ENCODE measurements around the gene PTPRD.

PTPRD gene

GRCh38 chr9:10052916-10053315, 559.9 kb downstream of the PTPRD start:
- DNase-seq (ENCODE audit: low spot score) = no peak

DNA sequence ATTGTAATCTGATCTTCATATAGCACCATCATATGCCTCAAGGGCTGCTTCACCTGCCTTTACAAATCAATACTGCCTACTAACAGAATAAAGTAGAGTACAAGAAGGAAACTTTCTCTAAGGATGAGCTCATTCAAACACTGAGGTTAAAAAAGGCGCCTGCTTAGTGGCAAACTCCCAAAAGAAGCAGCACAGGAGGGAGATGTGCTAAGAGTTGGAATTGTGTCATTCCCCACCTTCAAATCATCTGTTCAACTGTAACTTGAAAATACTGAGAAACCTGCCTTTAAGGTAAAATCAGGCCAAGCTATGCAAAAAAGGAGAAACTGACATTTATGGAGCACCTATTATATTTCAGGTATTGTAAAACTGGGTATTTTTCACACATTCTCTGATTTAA, 560.6 kb downstream of the PTPRD start:
- no peak for DNase-seq (ENCODE audit: low spot score)

GRCh38 chr9:10050016-10050415, 562.8 kb downstream of the PTPRD start:
- no peak for DNase-seq (ENCODE audit: low spot score)

DNA sequence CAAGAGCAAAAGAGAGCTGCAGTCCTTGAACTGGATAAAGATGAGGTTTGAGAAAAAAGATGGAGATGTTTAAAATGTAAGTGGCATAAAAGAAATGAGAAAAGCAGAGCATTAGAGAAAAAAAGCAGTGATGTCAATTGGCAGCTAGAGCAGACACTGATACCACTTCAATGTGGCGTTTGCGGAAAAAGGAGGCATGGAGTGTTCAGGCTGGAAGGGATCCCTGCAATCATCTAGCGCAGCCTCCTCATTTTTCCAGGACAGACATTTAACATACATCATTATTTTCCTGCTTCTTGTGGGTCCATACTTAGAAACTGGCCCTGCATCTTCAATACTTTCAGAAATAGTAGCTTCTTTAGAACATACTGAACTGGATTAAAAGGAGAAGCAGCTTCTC, 563.8 kb downstream of the PTPRD start:
- no peak for DNase-seq (ENCODE audit: low spot score)

DNA sequence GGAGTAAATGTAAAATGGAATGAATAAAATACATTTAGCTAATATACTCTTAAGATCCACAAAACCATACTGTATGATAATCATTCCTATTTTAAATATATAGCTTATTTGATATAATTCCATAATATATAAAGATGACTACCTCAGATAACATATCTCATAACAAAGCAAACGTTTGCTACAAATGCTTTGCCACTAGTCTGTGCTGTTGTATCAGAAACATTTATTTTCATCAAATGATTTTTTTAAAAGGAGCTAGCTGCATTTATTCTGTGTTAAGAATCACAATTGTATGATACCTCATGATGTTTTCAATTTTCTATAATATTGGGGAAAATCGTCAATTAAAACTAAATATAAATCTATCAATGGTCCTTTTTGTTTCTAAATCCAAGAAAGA, 567.2 kb downstream of the PTPRD start:
- no peak for DNase-seq (ENCODE audit: low spot score)

DNA sequence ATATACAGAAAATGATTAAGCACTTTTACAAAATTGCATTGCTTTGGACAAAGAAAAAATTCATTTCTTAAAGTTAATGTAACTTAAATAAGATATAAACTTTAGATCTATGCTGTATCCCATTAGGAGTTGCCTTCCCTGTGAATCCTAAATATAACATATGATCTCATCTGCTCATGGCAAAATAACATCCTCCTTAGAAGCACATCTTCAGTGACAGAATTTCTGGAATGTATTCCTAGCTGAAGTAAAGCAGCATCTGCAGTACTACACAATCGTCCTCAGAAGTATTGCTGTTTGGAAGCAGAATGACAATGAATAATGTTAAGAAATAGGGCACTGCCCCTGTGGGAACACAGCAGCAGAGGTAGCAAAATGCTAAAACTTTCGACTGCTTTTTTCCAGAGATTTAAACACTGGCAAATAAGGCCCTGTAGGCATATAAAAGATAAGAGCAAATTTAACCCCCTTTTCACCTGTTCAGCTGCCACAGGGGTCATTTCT, 571.0 kb downstream of the PTPRD start:
- no peak for DNase-seq (ENCODE audit: low spot score)

- no peak for DNase-seq (ENCODE audit: low spot score)
These were observed 576.7 kb downstream of the PTPRD start for GRCh38 chr9:10036095-10036494.

DNA sequence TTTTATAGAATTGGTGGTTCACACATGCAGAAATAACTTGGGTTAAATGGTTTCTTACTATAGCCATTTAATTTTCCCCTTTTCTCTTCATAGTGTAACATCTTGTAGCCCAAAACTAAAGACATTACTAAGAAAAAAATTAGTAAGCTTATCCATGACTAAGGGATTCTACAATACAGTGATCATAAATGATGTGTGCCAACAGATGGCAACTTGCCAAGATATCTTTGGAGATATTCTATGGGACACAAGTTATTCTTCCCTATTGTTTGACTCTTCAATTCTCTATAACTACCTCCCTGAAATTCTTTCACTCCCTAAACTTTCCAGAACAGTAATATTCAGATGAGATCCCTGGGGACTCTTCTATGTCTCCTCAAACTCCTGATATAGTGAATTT, 580.6 kb downstream of the PTPRD start:
- DNase-seq (ENCODE audit: low spot score) = no peak

- DNase-seq (ENCODE audit: low spot score) = no peak
These were observed 586.3 kb downstream of the PTPRD start for GRCh38 chr9:10026443-10026984.

- no peak for DNase-seq (ENCODE audit: low spot score)
These were observed 597.0 kb downstream of the PTPRD start for GRCh38 chr9:10015755-10016154.

GRCh38 chr9:10014889-10015288, 597.9 kb downstream of the PTPRD start:
- no peak for DNase-seq (ENCODE audit: low spot score)

DNA sequence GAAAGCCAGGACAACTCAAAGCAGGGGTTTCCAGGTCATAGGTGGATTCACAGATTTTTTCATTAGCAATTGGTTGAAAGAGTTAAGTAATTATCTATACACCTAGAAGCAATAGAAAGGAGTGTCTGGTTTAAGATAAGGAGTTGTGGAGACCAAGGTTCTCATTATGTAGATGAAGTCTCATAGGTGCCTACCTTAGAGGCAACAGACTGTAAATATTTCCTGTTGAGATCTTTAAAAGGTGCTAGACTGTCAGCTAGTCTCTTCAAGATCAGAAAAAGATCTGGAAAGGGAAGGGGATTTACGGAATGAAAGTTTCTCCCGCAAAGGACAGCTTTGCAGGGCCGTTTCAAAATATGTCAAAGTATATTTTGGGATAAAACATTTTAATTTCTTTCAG, 603.4 kb downstream of the PTPRD start:
- no peak for DNase-seq (ENCODE audit: low spot score)

GRCh38 chr9:10008101-10008799, 604.6 kb downstream of the PTPRD start:
- DNase-seq (ENCODE audit: low spot score) = no peak

DNA sequence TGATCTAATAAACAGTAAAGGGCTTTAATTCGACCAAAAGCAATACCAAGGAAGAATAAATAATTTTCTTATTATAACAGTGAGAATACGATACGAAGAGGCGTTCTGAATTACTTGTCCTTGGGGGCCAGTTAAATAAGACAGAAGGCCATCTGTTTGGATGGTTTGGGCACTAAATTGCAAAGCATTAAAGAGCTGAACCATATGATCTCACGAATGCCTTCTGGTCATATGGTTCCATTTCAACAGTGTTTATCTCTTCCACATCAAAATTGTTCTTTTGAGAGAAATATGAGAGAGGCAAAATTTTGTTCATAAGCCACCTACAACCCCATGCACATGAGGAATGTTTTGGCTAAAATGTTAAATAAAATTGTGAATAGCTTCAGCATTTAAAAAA, 605.4 kb downstream of the PTPRD start:
- DNase-seq (ENCODE audit: low spot score) = no peak

DNA sequence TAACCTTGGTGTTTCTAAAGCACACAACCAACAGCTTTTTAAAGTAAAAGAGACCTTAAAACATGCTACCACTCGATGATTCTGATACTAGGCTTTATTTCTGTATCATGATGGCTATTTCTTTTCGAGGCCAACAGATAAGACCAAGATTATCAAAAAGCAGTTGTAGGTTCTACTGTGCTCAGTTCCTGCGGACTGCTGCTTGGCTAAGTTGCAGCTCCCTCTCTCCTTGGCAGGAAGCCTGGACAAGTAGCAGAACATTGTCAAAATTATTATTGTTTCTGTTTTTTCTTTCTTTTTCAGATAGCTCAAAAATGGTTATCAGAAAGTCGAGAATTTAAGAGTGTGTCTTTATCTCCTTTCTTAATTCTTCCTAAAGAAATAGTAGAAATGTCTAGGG, 607.6 kb downstream of the PTPRD start:
- no peak for DNase-seq (ENCODE audit: low spot score)

GRCh38 chr9:10003047-10003446, 609.8 kb downstream of the PTPRD start:
- DNase-seq (ENCODE audit: low spot score) = no peak

DNA sequence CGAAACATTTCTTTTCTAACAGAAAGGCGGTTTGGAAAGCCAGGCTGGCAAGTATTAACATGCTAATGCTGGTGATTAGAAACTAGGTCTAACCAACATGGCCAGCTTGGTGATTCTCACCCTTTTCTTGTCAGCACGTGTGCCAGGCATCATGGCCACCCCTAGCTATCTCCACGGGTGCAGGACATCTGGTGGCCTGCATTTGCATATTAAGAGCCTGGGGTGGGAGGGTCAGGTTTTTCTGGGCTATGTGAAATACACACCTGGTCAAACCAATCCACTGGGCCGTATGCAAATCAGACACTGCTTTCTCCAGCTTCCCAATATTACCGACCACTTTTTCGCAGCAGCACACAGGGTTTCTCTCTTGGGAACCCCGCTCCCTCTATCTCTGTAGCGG, 612.1 kb downstream of the PTPRD start:
- DNase-seq (ENCODE audit: low spot score) = no peak

DNA sequence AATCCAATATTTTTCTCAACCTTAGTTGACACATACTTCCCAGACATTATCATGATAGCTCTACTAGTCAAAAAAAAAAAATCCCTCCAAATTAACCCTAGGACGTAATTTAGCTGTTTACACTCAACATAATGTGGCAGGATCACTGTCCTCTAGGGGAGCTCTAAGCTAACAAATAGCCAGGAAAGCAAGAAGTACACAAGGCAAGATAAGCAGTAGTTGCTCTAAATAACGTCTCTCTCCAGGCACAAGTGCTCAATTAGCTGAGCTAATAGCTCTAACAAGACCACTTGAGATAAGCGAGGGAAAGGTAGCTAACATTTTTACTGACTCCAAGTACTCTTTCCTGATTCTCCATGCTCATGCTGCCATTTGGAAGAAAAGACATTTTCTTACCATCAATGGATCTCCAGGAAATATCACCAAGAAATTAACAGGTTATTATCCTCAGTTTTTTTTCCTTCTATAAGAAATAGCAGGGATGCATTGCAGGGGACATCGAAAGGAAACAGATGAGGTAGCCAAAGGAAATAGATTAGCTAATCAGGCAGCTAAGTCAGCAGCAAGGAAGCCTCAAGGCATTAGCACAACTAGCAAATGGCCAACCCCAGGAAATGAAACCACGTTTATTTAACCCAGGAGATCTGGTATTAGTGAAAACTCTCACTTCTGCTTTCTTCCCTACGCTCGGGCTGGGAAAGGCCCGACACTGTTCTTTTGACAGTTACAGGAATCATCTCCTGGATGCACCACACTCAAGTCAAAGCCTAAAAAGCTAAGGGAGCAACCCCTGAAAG, 614.1 kb downstream of the PTPRD start:
- DNase-seq (ENCODE audit: low spot score) = no peak

GRCh38 chr9:9997585-9997984, 615.2 kb downstream of the PTPRD start:
- DNase-seq (ENCODE audit: low spot score) = no peak

- DNase-seq (ENCODE audit: low spot score) = no peak
These were observed 616.5 kb downstream of the PTPRD start for GRCh38 chr9:9996259-9996658.

DNA sequence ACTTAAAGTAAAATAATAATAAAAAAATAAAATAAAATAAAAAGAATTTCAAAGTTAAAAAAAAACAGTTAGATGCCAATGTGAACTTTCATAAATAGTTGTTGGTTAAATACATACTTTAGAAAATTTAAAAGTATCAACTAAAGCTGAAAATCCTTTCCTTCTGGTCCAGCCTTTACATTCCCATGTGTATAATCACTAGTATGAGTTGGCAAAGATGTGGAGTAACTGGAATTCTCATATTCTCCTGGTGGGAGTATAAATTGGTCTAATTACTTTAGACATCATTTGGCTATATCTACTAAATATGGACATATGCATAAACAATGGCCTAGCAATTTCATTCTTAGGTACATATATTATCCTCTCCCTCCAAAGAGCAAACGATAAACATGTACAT, 619.9 kb downstream of the PTPRD start:
- no peak for DNase-seq (ENCODE audit: low spot score)

GRCh38 chr9:9973062-9973461, 639.7 kb downstream of the PTPRD start:
- no peak for DNase-seq (ENCODE audit: low spot score)

- DNase-seq (ENCODE audit: low spot score) = no peak
These were observed 642.3 kb downstream of the PTPRD start for GRCh38 chr9:9970514-9970913.
